ENCODE measurements around the gene GTF3C2. TPM values are rescaled to one million over a fixed set of nuclear protein-coding genes. Genes with fewer than 3 reads are reported as not detected.
A peak's percentile ranks its signal among the peaks of the same experiment; 100 is the strongest.

The GTF3C2 gene
- total and polyA plus RNA-seq, 2 of the 4 experiments (the other 2 are of a cell fraction) = 25.5 to 36.9 TPM

GRCh38 chr2:27380626-27381545, 24.3 kb upstream of the GTF3C2 start, which contains the start of gene ZNF513:
Gene ZNF513, minus strand, starts transcription at chr2:27380734. Its CDS starts 208 bp downstream, at chr2:27380526.
- ATAC-seq (ENCODE audit: low read depth) (peak; percentile 83), DNase-seq (peak; percentile 93)
- peak within 1 kb of the TSS; percentile 73; the same call in 1 of the 2 replicates for H3K56ac ChIP-seq (ENCODE audit: extremely low read depth, insufficient read depth, low read length)
- no peaks in the 10 kb centered on the region for H3K27me3 ChIP-seq (ENCODE audit: control insufficient read depth, insufficient read depth, low read length)
- POLR2A ChIA-PET (ENCODE audit: unreplicated experiment) = interaction anchor here (1.9 kb wide), 1 partner anchor 24 kb away, joined by 5 read pairs; the partner anchor contains the start of gene GTF3C2
- H2BK5ac ChIP-seq (ENCODE audit: low read depth, low read length, poor library complexity, severe bottlenecking) = peak within 1 kb of the TSS; percentile 83
- no peak within 1 kb of the TSS for H2BK20ac ChIP-seq (ENCODE audit: low read depth, low read length)
- peak within 1 kb of the TSS; percentile 93 for H3K14ac ChIP-seq (replicated peaks; ENCODE audit: low read depth, low read length)
- peak within 1 kb of the TSS; percentile 93 for H3K4ac ChIP-seq (ENCODE audit: low read depth, low read length)
- H4K5ac ChIP-seq (ENCODE audit: low read depth, low read length) = peak within 1 kb of the TSS; percentile 96
- H3K4me2 ChIP-seq (ENCODE audit: low read depth, low read length) = peak within 1 kb of the TSS; percentile 94
- 0% methylated on average over 16 of the region's 67 CpGs; no CpG with 5 or more reads in 1 of the 2 experiments for WGBS, 2 experiments (ENCODE audit: extremely low coverage in 2 of 2, insufficient read length in 1 of 2)
- intact Hi-C loops (cut with micrococcal nuclease) = no loop called here
- in situ Hi-C loops (cut with MboI; ENCODE audit: low sequenced_read_pairs) = no loop called here
- peaks cover 15 to 43% of the 10 kb centered on the region in 2 experiments for H3K79me1 ChIP-seq (ENCODE audit: low read depth in 1 of 2, low read length in 2 of 2)
- no TSS peak for BruUV-seq (replicated peaks)
- peaks cover 59% of the 10 kb centered on the region for H3K36me3 ChIP-seq (ENCODE audit: control insufficient read depth, insufficient read depth, low read length)
- 0 out of 2 replicates have a peak, but pooled peaks cover 3% of the 10 kb centered on the region for H3K9me1 ChIP-seq (ENCODE audit: insufficient read depth, low read length)
- 0 out of 3 replicates have a peak within 1 kb of the TSS, but pooled peaks have one; percentile 48 for H2BK15ac ChIP-seq (ENCODE audit: low read depth, low read length)
- peak within 1 kb of the TSS; percentile 81 for H3K4me3 ChIP-seq (ENCODE audit: insufficient read depth, low read depth, low read length)
- peak within 1 kb of the TSS; percentile 94 for H3K23ac ChIP-seq (ENCODE audit: low read depth, low read length)
- H4K91ac ChIP-seq (ENCODE audit: insufficient read depth, low read depth, low read length) = peak within 1 kb of the TSS; percentile 77
- peaks cover 17% of the 10 kb centered on the region; the same call in 1 of the 2 replicates for H4K20me1 ChIP-seq (ENCODE audit: insufficient read depth, low read length)
- peak within 1 kb of the TSS; percentile 99 for H2AK9ac ChIP-seq (replicated peaks; ENCODE audit: low read depth, low read length, poor library complexity)
- H3K9me3 ChIP-seq (ENCODE audit: control insufficient read depth, insufficient read depth, low read length) = no peaks in the 10 kb centered on the region
- TF ChIP-seq USF2 (IDR thresholded peaks at IDR 0.05; ENCODE audit: low read depth, low read length) (peak; percentile 35; the same call in 1 of the 2 replicates), BHLHE40 (IDR thresholded peaks at IDR 0.05; ENCODE audit: low read depth, low read length) (peak; percentile 89), RFX5 (IDR thresholded peaks at IDR 0.05; ENCODE audit: low read depth, low read length) (peak; percentile 3; the same call in 1 of the 2 replicates), CTCF (conservative IDR thresholded peaks at IDR 0.05; ENCODE audit: low read depth, low read length) (no peak), POLR2A (IDR thresholded peaks at IDR 0.05; ENCODE audit: low read depth, low read length) (peak; percentile 46; the same call in 1 of the 2 replicates), MAZ (IDR thresholded peaks at IDR 0.05; ENCODE audit: borderline replicate concordance, low read depth, low read length) (peak; percentile 43; the same call in 1 of the 2 replicates)
- peak within 1 kb of the TSS; percentile 45; the same call in 1 of the 2 replicates for H2BK120ac ChIP-seq (ENCODE audit: low read depth, low read length)
- peak within 1 kb of the TSS; percentile 95 for H2AFZ ChIP-seq (replicated peaks; ENCODE audit: low read length, poor library complexity)
- H3K9ac ChIP-seq (ENCODE audit: low read depth, low read length) = peak within 1 kb of the TSS; percentile 87
- H3K4me1 ChIP-seq (ENCODE audit: control insufficient read depth, insufficient read depth, low read length) = peaks cover 6% of the 10 kb centered on the region
- H2AK5ac ChIP-seq (ENCODE audit: low read depth, low read length) = peak within 1 kb of the TSS; percentile 89
- H3K18ac ChIP-seq (ENCODE audit: low read depth, low read length) = peak within 1 kb of the TSS; percentile 68; the same call in 1 of the 2 replicates
- CTCF ChIA-PET = interaction anchor here (0.5 kb wide), 1 partner anchor 16 kb away, joined by 6 read pairs; no protein-coding TSS in a partner anchor
- H4K8ac ChIP-seq (ENCODE audit: low read depth in 2 of 2, low read length in 2 of 2) = peak within 1 kb of the TSS; percentile 96 to 97
- peak within 1 kb of the TSS; percentile 94 for H3K27ac ChIP-seq (ENCODE audit: insufficient read depth, low read length)
- dilution Hi-C loops (cut with HindIII; ENCODE audit: low sequenced_read_pairs, unreplicated experiment) = no loop called here

All from IMR-90 (cell line).